Activated CD4-positive, CD25-positive, alpha-beta regulatory T cell (primary cell): ENCODE results near the gene HOXB4.

Experiments used
- DNase-seq, 4 experiments: peaks; one replicate each; lab custom pipeline; 2025; lab: John Stamatoyannopoulos, UW

The HOXB4 gene

DNA sequence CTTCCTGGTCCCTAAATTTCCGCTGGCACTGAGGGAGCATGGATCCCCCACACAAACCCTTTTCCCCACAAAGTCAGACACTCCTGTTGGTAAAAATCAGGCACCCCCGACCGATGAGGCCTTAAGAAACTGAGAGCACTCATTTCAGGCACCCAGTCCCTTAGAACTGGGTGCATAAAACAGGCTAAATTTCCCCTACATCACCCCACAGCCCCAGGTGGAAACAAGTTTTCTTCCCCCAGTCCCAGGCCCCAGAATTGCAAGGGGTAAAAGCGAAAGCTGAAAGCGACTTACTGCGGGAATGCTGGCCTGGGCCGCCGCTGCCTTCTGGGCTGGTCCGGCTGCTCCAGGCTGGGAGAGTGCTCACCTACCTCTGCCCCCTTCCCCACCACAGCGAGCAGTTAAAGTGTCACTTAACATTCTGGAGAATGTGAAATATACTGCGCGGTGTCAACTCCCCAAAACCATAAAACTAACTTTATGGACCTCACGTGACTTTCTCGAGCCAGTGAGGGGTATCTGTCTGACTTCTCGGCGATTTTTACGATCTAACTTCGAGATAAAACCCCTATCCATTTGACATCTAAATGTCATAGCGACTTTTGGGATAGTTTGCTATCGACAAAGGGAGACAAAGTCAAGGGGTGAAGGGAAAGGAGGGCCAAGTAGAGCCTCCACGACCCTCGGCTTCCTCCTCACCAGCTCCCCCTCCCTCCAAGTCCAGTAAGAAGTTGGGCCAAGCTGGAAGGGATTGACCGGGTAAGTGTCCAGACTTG lies 11.9 kb upstream of the HOXB4 start, which contains the start of gene HOXB3:
Gene HOXB3 (minus strand): TSS at position 411 of the 776 bp plus-strand sequence. CDS start 37,767 bp downstream, outside the sequence.
- DNase-seq = no peak

DNA sequence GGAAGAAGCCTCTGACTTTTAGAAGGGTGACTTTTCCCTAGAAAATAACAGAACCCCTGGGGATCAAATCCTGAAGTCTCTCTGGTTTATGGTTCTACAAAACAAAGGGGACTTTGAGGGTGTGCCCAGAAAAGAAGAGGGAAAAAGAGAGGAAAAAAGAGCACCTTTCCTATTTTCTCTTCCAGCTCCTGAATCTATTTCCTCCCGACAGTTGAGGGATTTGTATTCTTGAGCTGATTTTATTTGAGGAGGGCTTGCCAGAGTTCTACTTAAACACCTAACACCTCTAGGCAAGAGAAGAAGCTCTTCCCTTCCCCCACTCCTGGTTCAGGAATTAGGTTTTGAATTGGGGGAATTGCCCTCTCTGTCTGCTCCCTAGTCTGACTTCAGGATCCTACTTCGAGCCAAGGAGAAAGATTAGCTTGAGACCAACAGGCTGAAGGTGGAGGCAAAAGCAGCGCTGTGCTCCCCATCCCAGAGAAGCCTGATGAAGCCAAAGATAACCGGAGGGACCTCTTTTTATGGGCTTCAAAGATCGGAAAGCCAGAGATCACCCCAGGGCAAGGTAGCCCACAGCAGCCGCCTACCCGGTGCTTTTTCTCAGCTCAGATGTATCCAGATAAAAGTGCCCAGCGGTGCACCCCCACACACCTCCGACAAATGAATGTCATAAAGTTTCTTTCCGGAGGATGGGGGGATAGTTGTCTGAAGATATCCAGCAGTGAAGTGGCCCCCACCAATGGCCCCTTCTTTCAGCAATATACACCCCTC lies 11.1 kb upstream of the HOXB4 start:
- no peak for DNase-seq

DNA sequence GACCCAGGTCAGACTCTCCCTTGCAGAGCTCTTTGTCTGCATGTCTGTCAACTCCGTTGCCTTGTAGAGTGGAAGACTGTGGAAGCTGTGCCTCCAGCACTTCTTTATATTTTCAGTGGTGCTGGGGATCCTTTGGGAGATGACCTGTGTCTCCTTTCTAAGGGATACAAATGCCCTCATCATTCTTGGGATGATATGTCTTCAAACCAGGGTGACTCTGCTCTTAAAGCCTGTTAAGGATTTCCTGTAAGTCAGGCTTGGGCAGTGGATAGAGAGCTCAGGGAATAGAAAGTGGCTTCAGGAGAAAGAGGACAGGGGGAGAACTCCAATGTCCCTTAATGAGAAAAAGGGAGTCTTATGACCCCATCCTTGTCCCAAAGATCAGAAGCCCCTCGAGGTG lies 10.4 kb upstream of the HOXB4 start:
- no peak for DNase-seq

DNA sequence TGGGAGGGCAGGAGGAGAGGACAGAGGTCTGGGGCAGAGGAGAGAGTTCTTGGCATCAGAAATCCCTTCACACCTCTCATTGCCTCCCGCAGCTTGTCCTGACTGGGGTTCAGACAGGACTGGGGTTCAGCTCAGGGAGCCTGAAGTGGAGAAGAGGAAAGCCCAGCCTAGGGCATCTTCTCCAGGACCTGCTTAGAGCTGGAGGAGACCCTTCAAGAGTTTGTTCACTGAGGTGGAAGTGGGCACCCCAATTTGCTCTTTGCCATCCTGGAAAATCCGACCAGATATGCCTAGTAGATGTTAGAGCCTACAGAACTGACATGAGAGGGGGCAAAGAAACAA lies 9.9 kb upstream of the HOXB4 start:
- DNase-seq = no peak

DNA sequence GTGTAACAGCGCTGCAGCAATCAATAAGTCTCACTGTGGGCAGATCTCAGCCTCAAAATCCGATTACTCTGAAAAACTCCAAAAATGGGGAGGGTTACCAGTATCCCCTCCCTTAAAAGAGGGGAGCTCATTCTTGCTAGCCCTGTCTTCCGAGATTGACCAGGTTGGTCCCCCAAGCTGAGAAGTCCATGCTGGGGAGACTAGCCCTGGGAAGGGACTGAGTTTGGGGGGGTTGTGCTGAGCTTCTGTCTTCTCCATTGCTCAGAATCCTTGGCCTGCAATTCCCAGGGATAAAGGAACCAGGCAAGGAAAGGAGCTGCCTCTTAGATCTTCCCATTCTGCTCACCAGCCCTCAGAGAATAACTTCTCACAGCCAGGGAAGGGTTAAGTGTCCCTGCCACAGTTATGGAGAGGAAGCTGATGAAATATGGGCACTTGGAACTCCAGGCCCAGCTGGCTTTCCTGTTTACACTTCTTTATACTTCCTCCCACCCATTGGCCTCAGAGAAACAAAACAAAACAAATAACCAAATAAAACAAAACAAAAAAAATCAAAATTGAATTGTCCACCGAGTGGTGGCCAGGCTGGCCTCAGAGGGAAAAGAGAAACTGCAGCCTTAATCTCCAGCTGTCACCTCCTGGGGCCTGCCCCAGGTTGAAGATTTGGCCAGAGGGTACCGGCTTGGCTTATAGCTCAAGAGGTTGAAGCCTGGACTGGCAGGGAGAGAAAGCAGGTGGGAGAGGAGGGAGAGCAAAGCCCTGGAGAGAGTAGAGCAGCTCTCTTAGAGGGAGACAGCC lies 9.3 kb upstream of the HOXB4 start:
- DNase-seq = no peak

DNA sequence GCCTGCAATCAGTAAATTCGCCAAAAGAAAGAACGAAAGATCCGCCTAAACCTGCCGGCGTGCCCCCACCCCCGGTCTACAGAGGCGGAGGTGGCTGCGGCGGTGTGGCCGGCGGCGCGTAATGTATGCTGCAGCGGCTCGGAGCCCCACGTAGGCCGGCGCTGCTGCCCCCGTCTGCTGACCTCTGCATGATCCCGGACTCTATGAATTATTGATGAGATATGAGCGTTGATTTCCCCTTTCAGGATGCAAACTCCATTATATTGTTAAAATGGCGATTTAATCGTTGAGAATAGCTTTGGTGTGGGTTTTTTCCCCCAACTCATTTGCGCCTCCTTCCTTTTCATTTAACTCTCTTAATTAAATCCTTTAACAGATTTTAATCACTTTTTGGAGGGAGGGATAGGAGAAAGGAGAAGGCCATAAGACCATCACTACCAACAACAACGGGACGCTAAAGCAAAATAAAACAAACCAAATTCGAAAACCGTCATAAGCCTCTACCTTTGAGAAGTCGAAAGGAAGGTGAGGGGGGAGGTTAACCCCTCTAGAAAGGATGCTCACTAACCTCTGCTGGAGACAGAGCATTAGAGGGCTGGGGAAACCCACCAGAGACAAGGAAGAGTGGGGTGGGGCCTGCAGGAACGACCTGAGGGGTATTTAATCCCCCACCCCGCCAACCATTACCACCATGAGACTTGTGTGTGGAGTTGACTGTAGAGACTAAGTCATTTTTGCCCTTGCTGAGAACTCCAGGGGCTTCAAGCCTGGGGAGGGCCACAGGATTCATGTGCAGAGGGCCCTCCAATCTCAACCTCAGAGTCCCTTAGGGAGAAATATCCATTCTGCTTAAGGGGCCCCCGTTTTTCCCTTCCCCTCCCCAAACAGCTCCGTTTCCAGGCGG lies 8.5 kb upstream of the HOXB4 start:
- DNase-seq = no peak

DNA sequence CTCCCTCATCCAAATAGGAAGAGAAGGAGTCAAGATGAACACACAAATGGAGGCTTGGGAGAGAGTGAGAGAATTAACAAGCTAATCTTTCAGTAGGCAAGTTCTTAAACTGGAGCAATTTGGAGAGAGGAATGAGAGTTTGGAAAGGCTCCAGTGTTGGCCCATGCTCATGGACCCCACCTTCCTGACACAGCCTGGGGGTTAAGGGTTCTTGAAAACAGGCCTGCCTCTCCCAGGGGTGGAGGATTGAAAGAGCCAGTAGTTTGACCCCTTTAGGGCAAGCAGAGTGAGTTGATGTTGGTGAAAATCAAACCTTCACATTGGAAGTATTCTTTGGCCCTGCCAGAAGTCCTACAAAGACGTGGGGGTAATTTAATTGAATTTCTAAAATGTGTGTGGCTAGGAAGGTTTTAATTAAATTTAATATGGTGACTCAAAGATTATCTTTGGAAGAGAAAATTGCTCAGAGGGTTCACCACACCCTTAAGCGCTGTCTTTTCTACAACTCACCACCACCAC lies 6.1 kb upstream of the HOXB4 start:
- DNase-seq = no peak

DNA sequence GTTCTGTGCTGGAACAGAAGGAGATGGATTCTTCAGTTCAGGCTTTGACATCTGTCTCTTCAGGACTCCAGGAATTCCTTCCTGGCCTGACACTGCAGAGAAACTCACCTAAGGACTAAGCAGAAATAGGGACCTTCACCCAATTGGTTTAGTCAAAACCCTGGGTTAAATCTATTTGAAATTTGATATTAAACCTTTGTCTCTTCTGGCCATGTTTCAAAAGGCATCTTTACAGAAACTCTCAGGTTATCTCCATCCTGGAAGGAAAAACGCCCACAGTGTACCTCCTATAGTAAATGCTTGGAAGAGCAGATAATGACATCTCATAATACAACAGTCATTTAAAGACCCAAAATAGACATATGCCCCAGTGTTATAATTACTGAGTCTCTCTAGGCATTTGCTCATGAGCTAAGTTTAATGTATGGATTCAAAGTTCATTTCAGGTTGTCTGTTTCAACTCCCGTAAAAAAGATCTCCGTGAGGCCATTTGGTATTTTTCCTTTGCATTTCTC lies 5.6 kb upstream of the HOXB4 start:
- no peak for DNase-seq

DNA sequence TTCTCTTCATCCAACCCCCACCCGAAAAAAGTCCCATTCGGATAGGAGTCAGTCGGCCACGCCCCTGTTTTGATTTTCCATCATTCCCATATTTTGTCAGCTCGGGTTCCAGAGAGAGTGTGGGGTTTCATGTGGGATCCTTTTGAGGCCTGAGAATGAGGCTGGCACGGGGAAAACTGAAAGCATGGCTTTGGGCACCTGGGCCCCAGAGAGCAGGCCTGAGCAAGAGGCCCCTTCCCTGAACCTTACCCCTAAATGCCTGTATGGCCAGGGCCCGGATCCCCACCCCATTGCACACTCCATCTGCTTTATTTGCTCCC lies 4.6 kb upstream of the HOXB4 start:
- no peak for DNase-seq

DNA sequence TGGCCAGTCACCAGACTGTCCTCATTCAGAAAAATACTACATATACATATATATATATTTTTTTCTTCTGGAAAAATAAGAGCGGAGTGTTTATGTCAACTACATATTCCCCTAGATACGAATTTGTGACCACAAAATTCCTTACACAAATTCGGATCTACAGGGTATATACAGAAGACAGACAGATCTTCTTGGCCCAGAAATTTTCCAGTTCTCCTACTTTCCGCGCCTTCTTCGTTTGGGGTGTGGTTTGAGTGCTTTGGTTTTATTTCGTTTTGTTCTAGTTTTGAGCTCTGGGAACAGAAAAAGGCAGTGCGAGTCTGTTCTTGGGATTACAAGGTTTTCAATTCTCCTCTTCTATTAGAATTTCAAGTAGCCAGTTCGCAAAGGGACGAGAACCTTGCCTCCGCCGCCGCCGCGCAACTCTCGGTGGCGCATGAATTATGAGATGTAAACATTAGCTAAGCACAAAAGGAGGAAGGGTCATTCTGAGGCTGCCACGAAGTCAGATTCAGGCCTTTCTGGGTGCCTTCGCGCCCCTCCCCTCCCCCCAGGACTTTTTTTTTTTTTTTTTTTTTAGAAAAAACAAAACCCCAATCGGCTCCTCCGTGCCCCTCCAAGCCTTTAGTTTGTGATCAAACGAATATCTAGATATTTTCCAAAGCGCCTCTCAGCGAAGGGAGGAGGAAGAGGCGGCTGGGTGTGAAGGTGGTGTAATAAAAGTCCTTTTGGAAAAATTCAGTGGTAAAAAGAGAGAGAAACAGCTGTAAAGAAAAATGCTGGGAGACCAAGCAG lies 1.8 kb upstream of the HOXB4 start:
- DNase-seq = no peak

DNA sequence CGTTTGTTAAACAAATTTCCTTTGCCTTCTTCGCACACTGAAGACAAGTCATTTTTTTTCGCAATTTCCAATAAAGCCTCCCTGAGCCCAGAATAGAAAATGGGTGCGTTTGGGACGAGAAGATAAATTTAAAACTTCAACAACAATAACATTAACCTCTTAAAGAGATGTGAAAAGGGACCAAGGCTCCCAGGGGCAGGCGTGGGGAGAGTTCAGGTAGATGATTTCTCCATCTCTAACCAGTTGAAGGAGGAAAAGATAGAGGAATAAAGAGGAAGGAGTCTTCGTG lies 1.3 kb upstream of the HOXB4 start:
- DNase-seq = no peak

DNA sequence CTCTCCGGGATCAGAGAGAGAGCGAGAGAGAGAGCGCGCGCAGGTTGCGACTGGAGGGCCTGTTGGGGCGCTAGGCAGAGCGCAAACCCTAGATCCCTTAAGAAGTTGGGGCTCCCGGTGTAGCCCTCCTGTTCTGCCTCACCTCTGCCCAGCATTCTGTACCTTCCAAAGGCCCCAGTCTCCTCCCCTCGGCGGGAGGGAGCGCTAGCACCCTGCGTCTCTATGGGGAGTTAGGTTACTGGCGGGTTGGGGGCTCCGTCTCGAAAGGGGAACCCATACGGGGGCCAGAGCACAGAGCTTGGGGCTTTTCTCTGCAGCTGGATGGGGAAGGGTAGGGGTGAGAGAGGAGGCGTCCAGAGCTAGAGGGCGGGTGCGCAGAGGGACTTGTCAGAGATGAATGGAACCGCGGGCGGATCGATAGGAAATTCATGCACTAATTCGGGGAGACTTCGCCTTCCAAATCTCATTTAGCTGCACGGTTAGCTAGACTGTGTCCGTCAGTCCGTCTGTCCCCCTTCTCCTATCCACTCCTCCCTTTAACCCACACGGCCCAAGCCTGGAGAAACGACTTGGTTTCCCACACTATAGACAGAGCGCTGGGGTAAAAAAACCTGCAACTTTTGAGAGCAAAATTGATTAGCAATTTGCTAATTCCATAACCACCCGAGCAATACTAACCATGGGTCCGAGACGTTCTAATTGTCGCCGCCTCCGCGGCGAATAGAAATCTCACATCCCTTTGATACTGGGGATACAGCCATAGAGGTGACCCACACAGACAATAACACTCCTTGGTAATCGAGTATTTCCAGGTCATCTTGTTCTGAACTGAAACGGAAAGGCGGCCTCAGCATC lies 693 bp upstream of the HOXB4 start:
- no peak for DNase-seq

DNA sequence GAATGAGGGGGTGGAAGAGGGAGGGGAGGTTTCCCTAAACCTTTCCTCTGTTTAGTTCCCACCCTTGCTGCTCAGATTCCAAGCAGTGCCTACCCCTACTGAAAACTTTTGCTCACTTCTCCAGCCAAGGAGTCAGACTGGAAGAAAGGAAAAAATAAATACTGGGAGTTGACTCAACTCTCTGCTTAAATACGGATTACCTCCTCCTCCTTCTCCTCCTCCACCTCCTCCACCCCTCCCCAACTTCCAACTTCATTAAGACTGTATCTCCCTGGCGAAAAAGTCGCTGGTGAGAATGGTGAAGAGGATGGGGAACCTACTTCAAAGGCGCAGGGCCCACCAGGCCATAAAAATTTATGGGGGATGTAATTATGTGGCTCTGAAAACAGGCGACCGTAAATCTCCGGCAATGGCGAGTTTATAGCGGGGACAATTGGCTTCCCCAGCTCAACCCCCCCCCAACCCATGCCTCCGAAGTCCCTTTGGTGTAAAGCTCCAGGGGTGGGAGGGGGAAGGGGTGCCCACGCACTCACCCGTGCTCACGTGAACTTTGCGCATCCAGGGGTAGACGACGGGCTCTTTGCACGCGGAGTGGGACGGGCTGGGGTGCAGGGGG lies 712 bp downstream of the HOXB4 start:
- DNase-seq = no peak

DNA sequence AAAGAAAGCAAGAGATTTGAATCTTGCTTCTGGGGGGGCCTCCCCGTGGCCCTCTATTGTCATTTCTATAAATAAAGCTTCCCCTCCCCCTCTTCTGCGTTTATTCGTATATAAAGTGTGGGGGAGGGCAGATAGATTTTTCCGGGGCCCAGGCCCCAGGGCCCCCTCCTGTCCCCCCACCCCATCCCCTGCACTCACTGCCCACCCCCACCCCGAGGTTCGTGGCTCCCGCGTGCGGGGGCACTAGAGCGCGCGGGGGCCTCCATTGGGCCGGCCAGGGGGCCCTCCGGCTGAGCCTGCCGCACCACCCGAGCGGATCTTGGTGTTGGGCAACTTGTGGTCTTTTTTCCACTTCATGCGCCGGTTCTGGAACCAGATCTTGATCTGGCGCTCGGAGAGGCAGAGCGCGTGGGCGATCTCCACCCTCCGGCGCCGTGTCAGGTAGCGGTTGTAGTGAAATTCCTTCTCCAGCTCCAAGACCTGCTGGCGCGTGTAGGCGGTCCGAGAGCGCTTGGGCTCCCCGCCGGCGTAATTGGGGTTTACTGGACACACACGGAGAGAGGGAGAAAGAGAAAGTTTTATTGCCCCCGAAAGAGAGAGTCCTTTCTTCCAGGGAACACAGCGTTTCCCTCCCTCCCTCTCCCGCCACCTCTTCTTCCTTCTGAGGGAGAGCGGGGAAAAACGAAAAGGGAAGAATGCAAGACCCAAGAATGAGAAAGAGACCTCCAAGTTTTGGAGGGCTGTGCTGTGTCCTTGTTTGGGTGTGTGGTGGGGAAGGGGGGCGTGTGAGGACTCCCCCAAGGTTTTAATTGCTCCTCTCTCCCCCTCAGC lies 1.5 kb downstream of the HOXB4 start:
- no peak for DNase-seq

DNA sequence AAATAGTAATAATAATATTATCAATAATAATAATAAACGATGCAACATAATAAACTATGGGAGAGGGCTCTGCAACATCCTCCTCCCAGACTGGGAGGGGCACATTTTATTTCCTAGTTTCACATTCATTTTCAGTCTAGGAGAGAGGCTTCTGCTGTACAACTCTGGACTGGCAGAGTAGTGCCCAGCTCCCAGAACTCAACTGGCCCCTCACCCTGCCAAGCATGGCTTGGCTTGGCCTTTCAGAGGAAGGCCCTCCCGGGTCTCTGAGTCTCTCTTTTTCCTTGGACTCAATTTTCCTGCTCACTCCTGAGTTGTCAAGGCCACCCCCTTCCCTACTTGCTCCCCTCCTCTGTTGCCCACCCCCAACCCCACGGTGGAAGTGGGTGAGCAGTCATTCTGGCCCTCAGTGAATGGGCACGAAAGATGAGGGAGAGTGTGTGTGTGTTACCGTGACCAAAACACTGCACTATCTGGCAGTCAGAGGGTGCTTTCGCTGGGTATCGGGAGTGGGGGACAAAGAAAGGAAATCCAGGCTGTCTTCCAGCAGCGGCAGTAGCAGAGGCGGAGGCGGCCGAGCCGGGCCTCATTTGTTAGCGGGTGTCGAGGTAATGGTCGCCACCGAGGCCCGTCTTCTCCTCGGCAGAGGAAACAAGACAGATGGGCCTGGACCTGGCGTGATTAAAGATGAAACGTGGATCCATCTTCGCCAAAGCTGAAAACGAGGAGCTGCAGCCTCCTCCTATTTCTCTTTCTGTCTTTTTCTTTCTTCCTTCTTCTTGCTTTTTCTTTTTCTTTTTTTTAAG lies 2.3 kb downstream of the HOXB4 start:
- DNase-seq = no peak

DNA sequence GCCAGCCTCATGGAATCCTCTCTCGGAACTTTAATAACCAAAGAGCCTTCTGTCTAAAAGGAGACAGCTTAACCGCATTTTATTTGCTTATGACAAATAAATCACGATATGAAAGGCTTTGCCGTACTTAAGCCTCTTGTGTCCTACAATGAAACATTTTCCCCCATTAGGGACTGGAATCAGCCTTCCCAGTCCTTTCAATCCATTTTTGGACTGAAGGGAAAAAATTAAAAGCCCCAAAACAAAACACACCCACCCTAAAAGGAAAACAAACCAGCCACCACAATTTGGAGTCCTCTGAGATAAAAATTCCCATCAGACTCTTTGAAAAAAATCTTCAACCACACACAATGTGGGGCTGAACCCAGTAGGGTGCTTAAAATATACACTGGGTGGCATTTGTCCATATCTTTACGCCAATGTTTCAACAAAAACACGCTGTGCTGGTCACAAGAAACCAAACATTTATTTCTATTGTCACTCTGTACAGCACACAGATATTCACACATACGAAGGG lies 3.0 kb downstream of the HOXB4 start:
- DNase-seq = no peak

DNA sequence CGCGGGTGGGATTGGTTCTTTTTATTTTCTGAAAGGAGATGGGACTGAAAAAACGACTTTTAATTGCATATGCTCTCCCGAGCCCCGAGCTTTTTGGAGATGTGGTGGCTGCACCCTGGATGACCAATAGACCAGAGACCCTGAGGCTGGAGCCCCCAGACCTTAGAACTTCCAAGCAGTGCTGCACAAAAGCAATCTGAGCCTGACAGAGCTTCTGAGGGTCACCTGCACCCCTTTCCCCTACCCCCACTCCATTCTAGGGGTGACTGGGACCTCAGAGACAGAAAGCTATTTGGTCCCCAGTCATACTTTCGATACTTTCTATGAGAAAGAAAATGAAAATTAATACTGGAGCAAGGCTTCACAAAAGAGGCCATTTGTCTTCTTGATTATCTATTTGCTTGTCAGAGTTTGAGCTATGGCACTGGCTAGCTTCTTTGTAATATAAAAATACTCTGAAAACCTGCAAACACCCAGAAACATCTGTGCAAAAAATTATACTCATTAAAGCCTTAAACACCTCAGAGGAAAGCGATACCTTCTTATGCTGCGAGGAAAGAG lies 3.6 kb downstream of the HOXB4 start:
- DNase-seq = no peak
